GM23338 (cell line): ENCODE data around the gene GDPD4.

Experiments used
- CREB1 ChIP-seq: fragments of 250-450 bp; sonication (Bioruptor Pico); IDR thresholded peaks from 2 replicates; pipeline ENCODE4 v1.5.0; 2020; ENCODE audit warnings: low read depth, mild to moderate bottlenecking, moderate library complexity
- CTCF ChIP-seq, 2 experiments: fragments of 200-600 bp in 1 of 2; sonication (generic) in 1 of 2; conservative IDR thresholded peaks; 2 replicates each; pipeline versions ENCODE4 v1.5.1 to v1.6.1; 2016 to 2017; ENCODE audit warnings: antibody characterized with exemption in 2 of 2, low read depth in 2 of 2, mild to moderate bottlenecking in 2 of 2, moderate library complexity in 1 of 2
- ETS1 ChIP-seq: IDR thresholded peaks from 2 replicates; pipeline ENCODE4 v1.6.1; 2016; ENCODE audit warnings: antibody characterized with exemption
- EZH2 ChIP-seq: fragments of 200-600 bp; sonication (generic); IDR thresholded peaks from one replicate; pipeline ENCODE4 v1.8.0; 2017; ENCODE audit warnings: antibody characterized with exemption, mild to moderate bottlenecking, low read depth; ENCODE audit not compliant: unreplicated experiment
- EZH2phosphoT487 ChIP-seq: fragments of 200-600 bp; sonication (generic); IDR thresholded peaks from one replicate; pipeline ENCODE4 v1.8.1; 2018; ENCODE audit warnings: antibody characterized with exemption; ENCODE audit not compliant: unreplicated experiment
- NANOG ChIP-seq: IDR thresholded peaks from 2 replicates; pipeline ENCODE4 v1.6.1; 2016; ENCODE audit warnings: antibody characterized with exemption, borderline replicate concordance
- POLR2AphosphoS5 ChIP-seq: IDR thresholded peaks from 2 replicates; pipeline ENCODE4 v1.6.1; 2016; ENCODE audit warnings: antibody characterized with exemption, low read depth
- REST ChIP-seq: IDR thresholded peaks from one replicate; pipeline ENCODE4 v1.6.1; 2018; ENCODE audit warnings: antibody characterized with exemption; ENCODE audit not compliant: unreplicated experiment
- ZNF114 ChIP-seq: fragments of 250-450 bp; sonication (Bioruptor Pico); IDR thresholded peaks from 2 replicates; pipeline ENCODE4 v1.5.0; 2020; ENCODE audit warnings: mild to moderate bottlenecking, moderate library complexity
- ZNF331 ChIP-seq: fragments of 250-450 bp; sonication (Bioruptor Pico); IDR thresholded peaks from 2 replicates; pipeline ENCODE4 v1.5.0; 2020; ENCODE audit warnings: low read depth, mild to moderate bottlenecking, moderate library complexity
- ZNF462 ChIP-seq: fragments of 250-450 bp; sonication (Bioruptor Pico); IDR thresholded peaks from 2 replicates; pipeline ENCODE4 v1.5.0; 2020; ENCODE audit warnings: mild to moderate bottlenecking, moderate library complexity

- TF ChIP-seq CTCF (conservative IDR thresholded peaks at IDR 0.05; ENCODE audit: low read depth in 2 of 2) (no peak), REST (no peak), EZH2 (no peak), ZNF331 (CRISPR knock-in tag) (no peak), ZNF114 (CRISPR knock-in tag) (no peak), POLR2AphosphoS5 (no peak), EZH2phosphoT487 (no peak), ETS1 (no peak), CREB1 (no peak), NANOG (no peak), ZNF462 (no peak)
Observed at GRCh38 chr11:77223797-77224196, 77.7 kb downstream of the GDPD4 start.
